Stimulated activated CD4-positive, alpha-beta T cell treated with anti-CD3 and anti-CD28 coated beads, Interleukin-15, amount 100 ng/mL, for 48 hours (primary cell): ENCODE results near the gene MEIS1.

ENCODE experiments used
- DNase-seq, 2 donors: peaks; one replicate each; pipeline ENCODE4 v3.0.0-alpha.2; 2020; ENCODE audit warnings: low read depth in 2 of 2

Gene MEIS1

DNA sequence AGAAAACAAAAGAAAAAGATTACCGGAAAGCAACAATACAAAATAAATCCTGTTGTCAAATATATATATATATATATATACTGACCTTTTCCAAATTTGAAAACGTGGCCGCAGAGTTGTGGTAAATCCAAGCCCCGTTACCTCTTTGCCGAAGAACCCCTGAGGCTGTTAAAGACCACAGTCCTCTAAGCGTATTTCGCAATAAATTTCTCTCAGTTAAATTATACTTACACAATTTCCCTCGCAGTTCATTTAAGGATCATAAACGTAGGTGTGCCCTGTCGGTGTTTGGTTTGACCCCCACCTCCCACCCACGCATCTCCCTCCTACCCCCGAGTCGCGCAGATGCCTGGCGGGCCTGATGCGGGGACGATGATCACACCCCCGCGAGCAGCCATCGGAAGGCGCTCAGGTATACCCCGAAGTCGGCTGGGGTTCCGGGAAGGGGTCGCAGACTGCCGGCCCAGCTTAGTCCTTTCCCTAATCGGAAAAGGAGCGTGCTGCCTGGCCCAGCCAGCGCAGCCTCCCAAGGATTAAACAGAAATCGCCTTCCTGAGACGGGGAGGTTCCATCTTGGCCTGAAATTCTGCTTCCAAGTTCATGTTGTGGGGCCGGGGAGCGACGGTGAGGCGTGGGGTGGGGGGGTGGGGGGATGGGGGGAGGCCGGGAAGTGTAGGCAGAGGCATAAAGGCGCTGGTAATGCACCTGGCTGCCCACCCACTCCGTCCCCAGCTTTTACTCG lies 2.9 kb upstream of the MEIS1 start:
- no peak for DNase-seq

DNA sequence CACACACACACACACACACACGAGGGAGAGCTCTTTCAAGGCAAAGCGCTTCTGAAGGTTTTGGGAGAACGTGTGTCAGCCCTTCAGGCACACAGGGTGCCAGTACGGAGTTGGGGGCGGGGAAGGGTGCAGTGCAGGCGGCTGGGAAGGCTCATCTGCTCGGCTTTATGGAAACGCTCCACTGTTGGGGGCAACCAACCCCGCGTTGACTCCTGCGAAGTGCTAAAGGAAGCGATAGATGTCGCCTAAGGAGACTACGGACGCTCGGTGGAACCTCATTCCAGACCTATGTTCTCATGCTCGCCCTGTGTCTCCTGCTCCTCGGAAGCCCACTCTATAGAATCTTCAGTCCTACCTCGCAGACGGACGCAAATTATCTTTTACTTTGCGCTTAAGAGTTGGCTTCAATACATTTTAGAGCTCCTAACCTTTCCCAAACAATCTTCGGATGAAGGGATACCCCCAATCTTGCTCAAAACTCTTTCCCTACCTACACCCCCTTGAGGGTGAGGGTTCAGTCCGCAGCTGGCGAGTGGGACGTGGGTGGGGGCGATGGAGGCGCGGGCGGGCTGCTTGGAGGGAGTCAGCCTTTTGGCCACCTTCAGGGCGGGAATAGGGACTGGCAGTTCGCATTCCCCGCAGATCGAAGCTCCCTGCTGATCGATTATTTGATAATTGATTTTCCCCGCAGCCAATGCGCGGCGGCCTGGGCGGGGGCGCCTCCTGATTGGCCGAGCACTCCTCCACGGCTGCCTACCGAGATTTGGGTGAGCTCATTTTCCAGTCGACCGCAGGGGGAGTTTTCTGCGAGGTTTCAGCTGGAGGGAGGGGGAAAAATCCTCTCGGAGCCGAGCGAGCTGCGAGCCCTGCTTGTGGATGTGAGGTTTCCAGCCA lies 1.9 kb upstream of the MEIS1 start:
- no peak for DNase-seq

- no peak for DNase-seq
These were observed 1.3 kb upstream of the MEIS1 start for GRCh38 chr2:66433695-66433944.

DNA sequence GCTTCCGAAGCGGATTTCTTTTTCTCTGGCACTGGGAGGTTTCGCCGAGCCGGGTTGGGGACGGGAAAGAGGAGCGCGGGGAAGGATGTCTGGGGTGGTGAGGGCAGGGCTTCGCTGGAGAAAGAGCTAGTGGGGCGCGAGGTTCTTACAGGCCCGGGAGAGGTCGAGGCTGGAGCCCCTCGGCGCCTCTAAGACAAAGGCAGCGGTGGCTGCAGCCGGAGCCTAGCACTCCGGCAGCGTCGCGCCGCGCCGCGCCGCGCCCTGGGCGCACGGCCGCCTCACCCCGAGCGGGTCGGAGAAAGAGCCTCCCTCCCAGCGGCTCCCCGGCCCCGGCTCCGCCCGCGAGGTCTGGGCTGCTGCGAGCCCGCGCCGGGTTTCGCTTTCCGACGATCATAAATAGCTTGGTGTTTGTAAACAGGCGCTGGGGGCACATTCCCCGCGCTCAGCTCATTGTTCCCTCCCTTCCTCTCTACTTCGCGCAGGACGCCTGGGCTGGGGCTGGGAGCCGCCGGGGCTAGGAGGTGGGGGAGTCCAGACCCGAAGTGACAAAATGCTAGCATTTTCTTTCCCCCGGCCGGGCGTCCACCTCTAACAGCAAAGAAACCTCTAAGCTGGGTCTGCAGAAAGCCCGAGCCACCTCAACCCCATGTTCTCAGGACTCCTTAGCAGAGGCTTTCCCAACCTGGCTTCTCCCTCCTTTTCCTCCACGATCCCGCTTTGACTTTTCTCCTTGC lies 813 bp upstream of the MEIS1 start:
- no peak for DNase-seq

- DNase-seq = no peak
These were observed 587 bp downstream of the MEIS1 start for GRCh38 chr2:66435549-66435875.

- no peak for DNase-seq
These were observed 1.0 kb downstream of the MEIS1 start for GRCh38 chr2:66435963-66436362.

GRCh38 chr2:66436581-66437001 lies 1.7 kb downstream of the MEIS1 start:
- DNase-seq = no peak

DNA sequence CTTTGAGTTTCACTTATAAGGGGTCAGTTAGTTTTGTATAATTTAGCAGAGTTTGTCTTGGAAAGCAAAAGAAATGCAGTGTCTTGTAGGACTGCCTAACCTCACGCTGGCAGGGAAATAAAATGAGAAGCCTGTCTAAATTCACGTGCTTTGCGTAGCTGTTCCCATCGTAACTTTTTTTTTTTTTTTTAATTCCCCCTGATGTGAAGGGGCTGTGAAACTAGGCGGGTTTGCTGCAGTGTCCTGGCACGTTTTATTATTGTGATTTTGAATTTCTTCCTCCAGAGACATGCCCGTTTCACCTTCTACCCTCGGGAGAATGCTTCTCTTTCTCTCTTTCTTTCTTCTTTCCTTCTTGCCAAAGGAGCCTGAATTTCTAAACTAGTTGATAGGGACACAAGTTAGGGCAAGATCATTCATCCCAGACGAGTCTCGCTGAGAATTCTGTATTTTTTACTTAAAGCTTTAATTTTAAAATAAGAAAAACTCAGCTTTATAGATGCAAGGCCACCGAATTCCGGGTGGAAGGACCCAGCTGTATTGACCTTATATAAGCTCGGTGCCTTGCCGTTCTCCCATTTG lies 2.3 kb downstream of the MEIS1 start:
- no peak for DNase-seq

- DNase-seq = no peak
These were observed 3.0 kb downstream of the MEIS1 start for GRCh38 chr2:66437691-66438497.

- no peak for DNase-seq
These were observed 3.5 kb downstream of the MEIS1 start for GRCh38 chr2:66438498-66438833.

GRCh38 chr2:66438891-66439811 lies 4.2 kb downstream of the MEIS1 start:
- no peak for DNase-seq

DNA sequence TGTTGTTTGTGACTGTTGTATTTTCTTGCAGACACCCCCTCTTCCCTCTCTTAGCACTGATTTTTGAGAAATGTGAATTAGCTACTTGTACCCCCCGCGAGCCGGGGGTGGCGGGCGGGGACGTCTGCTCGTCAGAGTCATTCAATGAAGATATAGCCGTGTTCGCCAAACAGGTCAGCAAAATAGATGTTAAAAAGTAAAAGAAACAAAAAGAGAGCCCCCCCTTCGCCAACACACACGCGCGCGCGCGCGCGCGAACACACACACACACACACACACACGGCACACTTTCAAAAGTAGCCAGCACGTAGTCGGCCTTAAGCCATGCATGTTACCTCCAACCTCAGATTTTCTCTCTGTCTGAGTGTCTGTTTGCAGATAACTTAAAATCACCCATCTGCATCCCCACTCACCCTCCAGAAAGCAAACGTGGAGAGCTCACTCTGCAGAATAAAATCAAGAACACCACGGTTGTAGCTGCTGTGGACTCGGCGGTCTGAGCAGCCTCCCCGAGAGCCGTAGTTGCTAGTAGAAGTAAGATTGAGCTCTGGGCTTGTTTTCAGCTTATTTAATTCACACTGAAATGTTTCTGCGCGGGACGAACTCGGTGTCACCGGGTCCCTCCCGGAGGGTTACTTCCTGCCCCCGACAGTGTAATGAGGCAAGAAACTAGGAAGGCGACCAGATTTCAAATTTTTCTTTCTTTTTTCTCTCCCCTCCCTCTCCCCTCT lies 5.1 kb downstream of the MEIS1 start:
- DNase-seq = no peak

DNA sequence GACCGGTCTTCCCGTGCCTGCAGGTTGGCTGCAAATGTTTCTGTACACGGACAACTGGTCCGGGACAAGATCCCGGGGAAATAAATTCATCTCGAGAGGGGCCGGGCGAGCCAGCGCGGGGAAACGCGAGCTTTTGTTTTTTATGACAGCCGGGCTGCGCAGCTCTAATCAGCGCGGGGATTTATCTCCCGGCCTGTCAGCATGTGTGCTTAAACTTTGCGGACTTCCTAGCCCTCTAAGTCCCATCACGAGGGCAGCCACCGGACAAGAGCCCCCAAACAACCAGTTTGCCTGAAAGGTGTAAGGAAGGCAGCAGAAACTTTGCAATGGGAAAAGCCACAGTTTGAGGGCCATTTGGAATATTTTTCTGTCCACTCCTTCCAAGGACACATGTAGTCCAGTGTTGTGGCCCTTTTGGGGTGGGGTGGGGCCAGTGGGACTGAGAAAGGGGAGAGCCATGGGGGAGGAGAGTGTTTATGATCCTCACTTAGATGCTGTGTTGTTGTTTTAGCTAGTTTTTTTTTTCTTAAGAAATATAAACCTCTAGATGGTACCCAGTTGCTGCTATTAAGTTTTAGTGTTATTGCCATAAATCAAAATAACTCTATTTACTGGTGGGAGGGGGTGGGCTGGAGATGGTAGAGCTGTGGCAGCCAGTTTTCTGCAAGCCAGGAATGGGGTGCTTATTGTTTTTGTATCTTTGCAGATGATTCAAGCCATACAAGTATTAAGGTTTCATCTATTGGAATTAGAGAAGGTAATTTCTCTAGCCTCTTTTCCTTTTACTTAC lies 6.0 kb downstream of the MEIS1 start:
- DNase-seq = no peak

DNA sequence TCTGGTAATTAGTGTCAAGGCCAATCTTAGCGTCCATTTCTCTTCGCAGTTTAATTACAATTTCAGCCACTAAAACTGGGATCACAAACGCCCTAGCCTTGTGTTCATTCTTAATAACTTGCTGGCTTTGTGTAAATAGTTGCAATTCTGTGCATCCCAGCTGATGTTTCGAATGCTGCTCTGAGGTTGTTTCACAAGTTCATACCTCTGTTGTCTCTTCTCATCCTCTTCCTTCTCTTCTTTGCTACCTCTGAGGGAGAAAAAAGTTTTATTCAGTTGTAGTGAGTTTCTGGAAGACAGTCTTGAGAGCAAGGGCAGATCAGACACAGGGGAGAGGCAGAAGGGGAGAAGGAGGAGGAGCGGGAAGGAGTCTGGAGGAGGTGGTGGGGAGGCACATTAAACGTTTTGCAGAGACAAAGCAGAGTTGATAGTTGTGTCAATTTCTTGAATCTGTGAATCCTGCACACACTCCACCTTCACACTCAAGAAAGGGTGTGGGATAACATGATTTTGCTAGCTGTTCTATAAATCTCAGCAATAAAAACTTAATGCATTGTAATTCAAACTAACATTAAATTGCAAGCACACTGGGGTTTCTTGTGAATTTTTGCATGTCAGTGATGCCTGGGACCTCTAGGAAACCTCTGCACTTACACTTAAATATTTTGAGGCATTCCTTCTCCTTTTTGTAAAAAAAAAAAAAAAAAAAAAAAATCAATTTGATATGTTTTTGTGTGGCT lies 6.8 kb downstream of the MEIS1 start:
- DNase-seq = no peak

- no peak for DNase-seq
These were observed 7.7 kb downstream of the MEIS1 start for GRCh38 chr2:66442516-66443185.

GRCh38 chr2:66443186-66443978 lies 8.5 kb downstream of the MEIS1 start:
- no peak for DNase-seq
